ENCODE results near the gene GSE1. TPM values are rescaled to one million over a fixed set of nuclear protein-coding genes. Genes with fewer than 3 reads are reported as not detected.

Gene GSE1
- total and polyA plus RNA-seq, 2 of the 13 experiments (the other 11 are each of a cell fraction or from before 2014, with no cell fraction given): 16.1 to 31.2 TPM

GRCh38 chr16:85641776-85642176 lies 28.7 kb downstream of the GSE1 start:
- TF ChIP-seq MTA1 (CRISPR knock-in tag; IDR thresholded peaks at IDR 0.05; ENCODE audit: borderline replicate concordance) (no peak), BCL6 (CRISPR knock-in tag; IDR thresholded peaks at IDR 0.05) (no peak), ZNF687 (CRISPR knock-in tag; IDR thresholded peaks at IDR 0.05) (0 out of 2 replicates have a peak, but pooled peaks have one; percentile 16), GMEB1 (CRISPR knock-in tag; IDR thresholded peaks at IDR 0.05; ENCODE audit: borderline replicate concordance) (no peak), KDM5B (CRISPR knock-in tag; IDR thresholded peaks at IDR 0.05; ENCODE audit: borderline replicate concordance) (no peak), SRSF1 (optimal IDR thresholded peaks at IDR 0.05; ENCODE audit: low read depth, low read length) (no peak), ZBTB7A (CRISPR knock-in tag; IDR thresholded peaks at IDR 0.05) (no peak), ZNF768 (CRISPR knock-in tag; IDR thresholded peaks at IDR 0.05) (no peak)
- CTCF ChIA-PET (ENCODE audit: low intra/inter-chr PET ratio, low total read pairs): no interaction called here
- H3K79me2 ChIP-seq (ENCODE audit: insufficient read depth, low read length): peaks cover 51% of the 10 kb centered on the region
- peaks cover 92% of the 10 kb centered on the region for H4K20me1 ChIP-seq (ENCODE audit: insufficient read depth, low read length)
- BruUV-seq (replicated peaks): no TSS peak
- peaks cover 31 to 66% of the 10 kb centered on the region in 2 experiments; a peak in 4 of 5 replicates for H3K36me3 ChIP-seq (replicated peaks in 1 of 2; ENCODE audit: control insufficient read depth in 1 of 2, insufficient read depth in 2 of 2, low read length in 2 of 2)
- H2AFZ ChIP-seq (ENCODE audit: low read length): no peak overlapping the region
- DNase-seq (ENCODE audit: low spot score) (no peak), ATAC-seq (no peak), FAIRE-seq (no peak)
- intact Hi-C loops (cut with micrococcal nuclease; ENCODE audit: unreplicated experiment): no loop called here
- POLR2A ChIA-PET: interaction anchor here (0.6 kb wide), 1 partner anchor 27 kb away, joined by 3 read pairs; no protein-coding TSS in a partner anchor
- H3K27me3 ChIP-seq (ENCODE audit: control insufficient read depth in 1 of 2, insufficient read depth in 2 of 2, low read length in 2 of 2): no peaks in the 10 kb centered on the region
- H3K9me3 ChIP-seq (ENCODE audit: low read length): no peaks in the 10 kb centered on the region
- 91% methylated on average over 7 of the region's 12 CpGs for WGBS (ENCODE audit: low lambda C conversion rate)
- peaks cover 31% of the 10 kb centered on the region for H3K4me1 ChIP-seq (ENCODE audit: insufficient read depth, low read length)
- no peak overlapping the region for H3K9ac ChIP-seq (ENCODE audit: insufficient read depth, low read depth, low read length)
- H3K4me3 ChIP-seq (replicated peaks in 1 of 3; ENCODE audit: insufficient read depth in 1 of 3, low read depth in 2 of 3, low read length in 3 of 3): no peak overlapping the region
- in situ Hi-C loops (cut with HindIII; ENCODE audit: extremely low pct_ligation_motif_present, low pct_unique_long_range_greater_than_20kb): no loop called here
- no peak overlapping the region for H3K27ac ChIP-seq (ENCODE audit: extremely low read length, insufficient read depth, low read length)
- H3K4me2 ChIP-seq (ENCODE audit: low read depth, low read length): no peak overlapping the region
